Lower leg skin (tissue), 3 donors: Measurements from ENCODE around the gene SORBS2.

Source experiments
- POLR2A ChIP-seq, 2 donors: fragments of 450-650 bp; IDR thresholded peaks; one replicate each; pipeline ENCODE4 v1.6.1; 2016 to 2017; ENCODE audit warnings: antibody characterized with exemption in 2 of 2, mild to moderate bottlenecking in 1 of 2, moderate library complexity in 1 of 2
- TF ChIP-seq, protein P1 (sequence below), 3 donors: fragments of 450-650 bp; IDR thresholded peaks; one replicate each; pipeline ENCODE4 v1.5.1; 2016; ENCODE audit warnings: antibody characterized with exemption in 3 of 3, mild to moderate bottlenecking in 3 of 3, moderate library complexity in 2 of 3

DNA sequence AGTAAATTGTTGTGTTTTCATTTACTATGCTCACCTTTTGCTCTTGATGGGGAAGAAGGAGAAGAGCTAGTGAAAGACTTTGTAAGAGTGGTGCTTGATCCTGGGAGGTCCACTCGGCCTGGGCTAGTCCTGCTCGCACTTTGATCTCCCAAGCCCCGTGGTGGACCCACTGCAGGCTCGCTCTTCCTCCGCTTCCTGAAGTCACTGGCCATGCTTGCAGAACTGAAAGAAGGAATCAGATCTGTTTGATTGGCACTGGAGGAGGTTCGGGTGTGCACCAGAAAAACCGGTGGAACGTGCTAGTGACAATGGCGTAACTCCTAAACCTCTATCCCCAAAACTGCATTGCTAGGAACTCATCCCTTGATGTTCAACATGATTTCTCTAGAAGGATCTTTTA, 185.2 kb downstream of the SORBS2 start:
- TF ChIP-seq, protein P1, sequence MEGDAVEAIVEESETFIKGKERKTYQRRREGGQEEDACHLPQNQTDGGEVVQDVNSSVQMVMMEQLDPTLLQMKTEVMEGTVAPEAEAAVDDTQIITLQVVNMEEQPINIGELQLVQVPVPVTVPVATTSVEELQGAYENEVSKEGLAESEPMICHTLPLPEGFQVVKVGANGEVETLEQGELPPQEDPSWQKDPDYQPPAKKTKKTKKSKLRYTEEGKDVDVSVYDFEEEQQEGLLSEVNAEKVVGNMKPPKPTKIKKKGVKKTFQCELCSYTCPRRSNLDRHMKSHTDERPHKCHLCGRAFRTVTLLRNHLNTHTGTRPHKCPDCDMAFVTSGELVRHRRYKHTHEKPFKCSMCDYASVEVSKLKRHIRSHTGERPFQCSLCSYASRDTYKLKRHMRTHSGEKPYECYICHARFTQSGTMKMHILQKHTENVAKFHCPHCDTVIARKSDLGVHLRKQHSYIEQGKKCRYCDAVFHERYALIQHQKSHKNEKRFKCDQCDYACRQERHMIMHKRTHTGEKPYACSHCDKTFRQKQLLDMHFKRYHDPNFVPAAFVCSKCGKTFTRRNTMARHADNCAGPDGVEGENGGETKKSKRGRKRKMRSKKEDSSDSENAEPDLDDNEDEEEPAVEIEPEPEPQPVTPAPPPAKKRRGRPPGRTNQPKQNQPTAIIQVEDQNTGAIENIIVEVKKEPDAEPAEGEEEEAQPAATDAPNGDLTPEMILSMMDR (IDR thresholded peaks at IDR 0.05): no peak
- TF ChIP-seq POLR2A (IDR thresholded peaks at IDR 0.05): no peak
